ENCODE results near the gene APBA1.

DNA sequence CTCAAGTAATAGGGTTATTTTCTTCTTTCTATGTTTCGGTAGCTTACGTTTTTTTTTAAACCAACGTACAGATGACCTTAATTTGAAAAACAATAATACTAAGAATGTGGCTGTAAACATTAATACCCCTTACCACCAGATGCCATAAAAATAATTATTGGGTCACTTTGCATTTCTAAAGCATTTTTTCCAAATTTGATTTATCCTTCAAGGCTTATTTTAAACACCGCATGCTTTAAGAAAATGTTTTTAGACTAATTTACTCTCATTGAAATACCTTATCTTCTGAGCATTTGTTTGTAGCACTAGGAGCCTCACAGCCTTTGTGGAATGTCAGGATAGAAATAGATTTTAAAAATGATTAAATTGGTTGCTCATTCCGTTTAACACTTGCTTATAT is 5.8 kb upstream of the APBA1 start:
- TF ChIP-seq, protein P1, sequence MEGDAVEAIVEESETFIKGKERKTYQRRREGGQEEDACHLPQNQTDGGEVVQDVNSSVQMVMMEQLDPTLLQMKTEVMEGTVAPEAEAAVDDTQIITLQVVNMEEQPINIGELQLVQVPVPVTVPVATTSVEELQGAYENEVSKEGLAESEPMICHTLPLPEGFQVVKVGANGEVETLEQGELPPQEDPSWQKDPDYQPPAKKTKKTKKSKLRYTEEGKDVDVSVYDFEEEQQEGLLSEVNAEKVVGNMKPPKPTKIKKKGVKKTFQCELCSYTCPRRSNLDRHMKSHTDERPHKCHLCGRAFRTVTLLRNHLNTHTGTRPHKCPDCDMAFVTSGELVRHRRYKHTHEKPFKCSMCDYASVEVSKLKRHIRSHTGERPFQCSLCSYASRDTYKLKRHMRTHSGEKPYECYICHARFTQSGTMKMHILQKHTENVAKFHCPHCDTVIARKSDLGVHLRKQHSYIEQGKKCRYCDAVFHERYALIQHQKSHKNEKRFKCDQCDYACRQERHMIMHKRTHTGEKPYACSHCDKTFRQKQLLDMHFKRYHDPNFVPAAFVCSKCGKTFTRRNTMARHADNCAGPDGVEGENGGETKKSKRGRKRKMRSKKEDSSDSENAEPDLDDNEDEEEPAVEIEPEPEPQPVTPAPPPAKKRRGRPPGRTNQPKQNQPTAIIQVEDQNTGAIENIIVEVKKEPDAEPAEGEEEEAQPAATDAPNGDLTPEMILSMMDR (IDR thresholded peaks at IDR 0.05; ENCODE audit: insufficient read depth, low read length, poor library complexity, severe bottlenecking): no peak
- no peak for TF ChIP-seq EZH2phosphoT487 (conservative IDR thresholded peaks at IDR 0.05; ENCODE audit: low read length)

Measured in SU-DHL-6 (cell line).